HEK293 (cell line): ENCODE measurements around the gene NHERF2.

ENCODE experiments used
- AEBP2 ChIP-seq: fragments of 450-650 bp; formaldehyde crosslinking; IDR thresholded peaks from 2 replicates; pipeline ENCODE4 v1.5.1; 2016; ENCODE audit warnings: missing biosample characterization, missing genetic modification characterization, borderline replicate concordance
- GLI4 ChIP-seq: fragments of 450-650 bp; formaldehyde crosslinking; IDR thresholded peaks from 2 replicates; pipeline ENCODE4 v1.5.1; 2016; ENCODE audit warnings: missing biosample characterization, missing genetic modification characterization
- KLF16 ChIP-seq: fragments of 450-650 bp; formaldehyde crosslinking; IDR thresholded peaks from 2 replicates; pipeline ENCODE4 v1.5.1; 2017; ENCODE audit warnings: missing biosample characterization, missing genetic modification characterization
- KLF17 ChIP-seq: fragments of 450-650 bp; formaldehyde crosslinking; IDR thresholded peaks from 2 replicates; pipeline ENCODE4 v1.5.1; 2016; ENCODE audit warnings: missing biosample characterization, missing genetic modification characterization
- KLF9 ChIP-seq: fragments of 450-650 bp; formaldehyde crosslinking; IDR thresholded peaks from 2 replicates; pipeline ENCODE4 v1.5.1; 2016; ENCODE audit warnings: missing biosample characterization, missing genetic modification characterization, low read depth
- MZF1 ChIP-seq: fragments of 450-650 bp; formaldehyde crosslinking; IDR thresholded peaks from 2 replicates; pipeline ENCODE4 v1.5.1; 2017; ENCODE audit warnings: missing biosample characterization, missing genetic modification characterization, borderline replicate concordance
- PRDM4 ChIP-seq: fragments of 450-650 bp; formaldehyde crosslinking; IDR thresholded peaks from 2 replicates; pipeline ENCODE4 v1.5.1; 2017; ENCODE audit warnings: missing biosample characterization, missing genetic modification characterization
- PRDM6 ChIP-seq: fragments of 450-650 bp; formaldehyde crosslinking; IDR thresholded peaks from 2 replicates; pipeline ENCODE4 v1.5.1; 2017; ENCODE audit warnings: missing biosample characterization, missing genetic modification characterization
- ZBTB20 ChIP-seq: fragments of 450-650 bp; formaldehyde crosslinking; IDR thresholded peaks from 2 replicates; pipeline ENCODE4 v1.5.1; 2016; ENCODE audit warnings: missing biosample characterization, missing genetic modification characterization
- ZBTB26 ChIP-seq: fragments of 450-650 bp; formaldehyde crosslinking; optimal IDR thresholded peaks from 2 replicates; pipeline ENCODE3; 2016; ENCODE audit warnings: missing biosample characterization, mild to moderate bottlenecking, missing genetic modification characterization
- ZFP69B ChIP-seq: fragments of 450-650 bp; formaldehyde crosslinking; IDR thresholded peaks from 2 replicates; pipeline ENCODE4 v1.5.1; 2016; ENCODE audit warnings: missing biosample characterization, missing genetic modification characterization
- ZNF148 ChIP-seq: fragments of 450-650 bp; formaldehyde crosslinking; IDR thresholded peaks from 2 replicates; pipeline ENCODE4 v1.5.0; 2017; ENCODE audit warnings: missing biosample characterization, missing genetic modification characterization, borderline replicate concordance
- ZNF169 ChIP-seq: fragments of 450-650 bp; formaldehyde crosslinking; IDR thresholded peaks from 2 replicates; pipeline ENCODE4 v1.5.1; 2016; ENCODE audit warnings: missing biosample characterization, missing genetic modification characterization
- ZNF214 ChIP-seq: fragments of 450-650 bp; formaldehyde crosslinking; IDR thresholded peaks from 2 replicates; pipeline ENCODE4 v1.5.1; 2017; ENCODE audit warnings: missing biosample characterization, mild to moderate bottlenecking, missing genetic modification characterization, borderline replicate concordance
- ZNF223 ChIP-seq: fragments of 450-650 bp; formaldehyde crosslinking; IDR thresholded peaks from 2 replicates; pipeline ENCODE4 v1.5.1; 2016; ENCODE audit warnings: missing biosample characterization, missing genetic modification characterization
- ZNF24 ChIP-seq: fragments of 450-650 bp; formaldehyde crosslinking; IDR thresholded peaks from 2 replicates; pipeline ENCODE4 v1.5.1; 2016; ENCODE audit warnings: missing biosample characterization, missing genetic modification characterization
- ZNF311 ChIP-seq: fragments of 450-650 bp; formaldehyde crosslinking; IDR thresholded peaks from 2 replicates; pipeline ENCODE4 v1.5.1; 2017; ENCODE audit warnings: missing biosample characterization, missing genetic modification characterization, borderline replicate concordance
- ZNF341 ChIP-seq: fragments of 450-650 bp; formaldehyde crosslinking; IDR thresholded peaks from 2 replicates; pipeline ENCODE4; 2016; ENCODE audit warnings: low read depth, missing biosample characterization, missing genetic modification characterization
- ZNF362 ChIP-seq: fragments of 450-650 bp; formaldehyde crosslinking; IDR thresholded peaks from 2 replicates; pipeline ENCODE4 v1.5.1; 2016; ENCODE audit warnings: missing biosample characterization, missing genetic modification characterization
- ZNF501 ChIP-seq: fragments of 450-650 bp; formaldehyde crosslinking; IDR thresholded peaks from 2 replicates; pipeline ENCODE4 v1.5.1; 2016; ENCODE audit warnings: missing biosample characterization, missing genetic modification characterization
- ZNF548 ChIP-seq: fragments of 450-650 bp; formaldehyde crosslinking; IDR thresholded peaks from 2 replicates; pipeline ENCODE4 v1.5.1; 2016; ENCODE audit warnings: missing biosample characterization, missing genetic modification characterization
- ZNF623 ChIP-seq: fragments of 450-650 bp; formaldehyde crosslinking; IDR thresholded peaks from 2 replicates; pipeline ENCODE4 v1.5.1; 2016; ENCODE audit warnings: missing biosample characterization, missing genetic modification characterization
- ZNF645 ChIP-seq: fragments of 450-650 bp; formaldehyde crosslinking; IDR thresholded peaks from 2 replicates; pipeline ENCODE4; 2016; ENCODE audit warnings: missing biosample characterization, missing genetic modification characterization
- ZNF660 ChIP-seq: fragments of 450-650 bp; IDR thresholded peaks from 2 replicates; pipeline ENCODE4 v1.5.1; 2018; ENCODE audit warnings: missing biosample characterization, mild to moderate bottlenecking, missing genetic modification characterization
- ZSCAN30 ChIP-seq: fragments of 450-650 bp; IDR thresholded peaks from 2 replicates; pipeline ENCODE4 v1.5.1; 2018; ENCODE audit warnings: missing biosample characterization, mild to moderate bottlenecking, missing genetic modification characterization, moderate library complexity

Gene NHERF2

GRCh38 chr16:2009791-2010510 is 16.8 kb upstream of the NHERF2 start, which contains the start of gene ZNF598 (continued):
- TF ChIP-seq ZFP69B (tag by site-specific recombination) (peak; percentile 60; the same call in 1 of the 2 replicates), ZNF362 (tag by site-specific recombination) (no peak), ZNF623 (tag by site-specific recombination) (no peak), ZNF214 (tag by site-specific recombination) (no peak), ZSCAN30 (peak; percentile 93), KLF16 (tag by site-specific recombination) (peak; percentile 75; the same call in 1 of the 2 replicates), AEBP2 (tag by site-specific recombination) (no peak), ZNF501 (tag by site-specific recombination) (peak; percentile 61; the same call in 1 of the 2 replicates), ZNF548 (tag by site-specific recombination) (no peak), PRDM4 (tag by site-specific recombination) (no peak), ZNF660 (peak; percentile 66), ZNF24 (tag by site-specific recombination) (peak; percentile 74; the same call in 1 of the 2 replicates), ZBTB26 (tag by site-specific recombination) (peak; percentile 85), ZNF645 (tag by site-specific recombination) (no peak), MZF1 (tag by site-specific recombination) (peak; percentile 14; the same call in 1 of the 2 replicates), PRDM6 (no peak), ZNF311 (tag by site-specific recombination) (no peak), KLF9 (tag by site-specific recombination) (peak; percentile 45; the same call in 1 of the 2 replicates), GLI4 (tag by site-specific recombination) (no peak), ZNF341 (tag by site-specific recombination) (peak; percentile 39; the same call in 1 of the 2 replicates), ZNF169 (tag by site-specific recombination) (no peak), ZBTB20 (no peak), ZNF223 (tag by site-specific recombination) (no peak), KLF17 (tag by site-specific recombination) (peak; percentile 49; the same call in 1 of the 2 replicates), ZNF148 (no peak)
